Measurements from ENCODE around the gene EVPL.

EVPL gene

GRCh38 chr17:76072148-76072858 lies 45.2 kb upstream of the EVPL start, which contains the start of gene SRP68 (continued):
- TF ChIP-seq PRDM2 (tag by site-specific recombination; IDR thresholded peaks at IDR 0.05; ENCODE audit: borderline replicate concordance) (no peak), ZNF785 (tag by site-specific recombination; IDR thresholded peaks at IDR 0.05) (0 out of 2 replicates have a peak, but pooled peaks have one; percentile 68), HOXD13 (CRISPR knock-in tag; IDR thresholded peaks at IDR 0.05; ENCODE audit: borderline replicate concordance) (no peak), ZNF23 (tag by site-specific recombination; IDR thresholded peaks at IDR 0.05; ENCODE audit: borderline replicate concordance) (no peak), ZNF223 (tag by site-specific recombination; IDR thresholded peaks at IDR 0.05) (no peak), ZBTB7A (tag by site-specific recombination; IDR thresholded peaks at IDR 0.05; ENCODE audit: low read depth) (no peak), ZNF114 (tag by site-specific recombination; IDR thresholded peaks at IDR 0.05) (no peak), ZNF76 (tag by site-specific recombination; IDR thresholded peaks at IDR 0.05; ENCODE audit: borderline replicate concordance, low read depth) (peak; percentile 98), ZNF623 (tag by site-specific recombination; IDR thresholded peaks at IDR 0.05) (no peak), ZNF175 (tag by site-specific recombination; IDR thresholded peaks at IDR 0.05) (no peak), ZNF670 (tag by site-specific recombination; IDR thresholded peaks at IDR 0.05; ENCODE audit: low read depth) (no peak), ZNF311 (tag by site-specific recombination; IDR thresholded peaks at IDR 0.05; ENCODE audit: borderline replicate concordance) (no peak), ZNF473 (tag by site-specific recombination; IDR thresholded peaks at IDR 0.05) (no peak), ZSCAN18 (tag by site-specific recombination; IDR thresholded peaks at IDR 0.05) (peak; percentile 40; the same call in 1 of the 2 replicates), ZNF280C (tag by site-specific recombination; IDR thresholded peaks at IDR 0.05) (no peak), ZNF37A (tag by site-specific recombination; IDR thresholded peaks at IDR 0.05) (no peak), ZNF221 (tag by site-specific recombination; IDR thresholded peaks at IDR 0.05; ENCODE audit: borderline replicate concordance) (no peak), ZNF510 (tag by site-specific recombination; IDR thresholded peaks at IDR 0.05; ENCODE audit: insufficient replicate concordance) (no peak), ZNF121 (tag by site-specific recombination; IDR thresholded peaks at IDR 0.05) (no peak), ZNF768 (tag by site-specific recombination; IDR thresholded peaks at IDR 0.05) (no peak)
- TF ChIP-seq, protein P1, sequence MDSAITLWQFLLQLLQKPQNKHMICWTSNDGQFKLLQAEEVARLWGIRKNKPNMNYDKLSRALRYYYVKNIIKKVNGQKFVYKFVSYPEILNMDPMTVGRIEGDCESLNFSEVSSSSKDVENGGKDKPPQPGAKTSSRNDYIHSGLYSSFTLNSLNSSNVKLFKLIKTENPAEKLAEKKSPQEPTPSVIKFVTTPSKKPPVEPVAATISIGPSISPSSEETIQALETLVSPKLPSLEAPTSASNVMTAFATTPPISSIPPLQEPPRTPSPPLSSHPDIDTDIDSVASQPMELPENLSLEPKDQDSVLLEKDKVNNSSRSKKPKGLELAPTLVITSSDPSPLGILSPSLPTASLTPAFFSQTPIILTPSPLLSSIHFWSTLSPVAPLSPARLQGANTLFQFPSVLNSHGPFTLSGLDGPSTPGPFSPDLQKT (IDR thresholded peaks at IDR 0.05; ENCODE audit: borderline replicate concordance, low read depth, low read length) = no peak
- TF ChIP-seq, protein P2, sequence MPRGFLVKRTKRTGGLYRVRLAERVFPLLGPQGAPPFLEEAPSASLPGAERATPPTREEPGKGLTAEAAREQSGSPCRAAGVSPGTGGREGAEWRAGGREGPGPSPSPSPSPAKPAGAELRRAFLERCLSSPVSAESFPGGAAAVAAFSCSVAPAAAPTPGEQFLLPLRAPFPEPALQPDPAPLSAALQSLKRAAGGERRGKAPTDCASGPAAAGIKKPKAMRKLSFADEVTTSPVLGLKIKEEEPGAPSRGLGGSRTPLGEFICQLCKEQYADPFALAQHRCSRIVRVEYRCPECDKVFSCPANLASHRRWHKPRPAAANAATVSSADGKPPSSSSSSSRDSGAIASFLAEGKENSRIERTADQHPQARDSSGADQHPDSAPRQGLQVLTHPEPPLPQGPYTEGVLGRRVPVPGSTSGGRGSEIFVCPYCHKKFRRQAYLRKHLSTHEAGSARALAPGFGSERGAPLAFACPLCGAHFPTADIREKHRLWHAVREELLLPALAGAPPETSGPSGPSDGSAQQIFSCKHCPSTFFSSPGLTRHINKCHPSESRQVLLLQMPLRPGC (tag by site-specific recombination; IDR thresholded peaks at IDR 0.05) = 0 out of 2 replicates have a peak, but pooled peaks have one; percentile 30
- TF ChIP-seq, protein P3, sequence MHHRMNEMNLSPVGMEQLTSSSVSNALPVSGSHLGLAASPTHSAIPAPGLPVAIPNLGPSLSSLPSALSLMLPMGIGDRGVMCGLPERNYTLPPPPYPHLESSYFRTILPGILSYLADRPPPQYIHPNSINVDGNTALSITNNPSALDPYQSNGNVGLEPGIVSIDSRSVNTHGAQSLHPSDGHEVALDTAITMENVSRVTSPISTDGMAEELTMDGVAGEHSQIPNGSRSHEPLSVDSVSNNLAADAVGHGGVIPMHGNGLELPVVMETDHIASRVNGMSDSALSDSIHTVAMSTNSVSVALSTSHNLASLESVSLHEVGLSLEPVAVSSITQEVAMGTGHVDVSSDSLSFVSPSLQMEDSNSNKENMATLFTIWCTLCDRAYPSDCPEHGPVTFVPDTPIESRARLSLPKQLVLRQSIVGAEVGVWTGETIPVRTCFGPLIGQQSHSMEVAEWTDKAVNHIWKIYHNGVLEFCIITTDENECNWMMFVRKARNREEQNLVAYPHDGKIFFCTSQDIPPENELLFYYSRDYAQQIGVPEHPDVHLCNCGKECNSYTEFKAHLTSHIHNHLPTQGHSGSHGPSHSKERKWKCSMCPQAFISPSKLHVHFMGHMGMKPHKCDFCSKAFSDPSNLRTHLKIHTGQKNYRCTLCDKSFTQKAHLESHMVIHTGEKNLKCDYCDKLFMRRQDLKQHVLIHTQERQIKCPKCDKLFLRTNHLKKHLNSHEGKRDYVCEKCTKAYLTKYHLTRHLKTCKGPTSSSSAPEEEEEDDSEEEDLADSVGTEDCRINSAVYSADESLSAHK (tag by site-specific recombination; IDR thresholded peaks at IDR 0.05) = no peak

Measured in HEK293 (cell line).